ENCODE measurements around the gene PTPRA. TPM values are rescaled to one million over a fixed set of nuclear protein-coding genes. Genes with fewer than 3 reads are reported as not detected.
A peak's percentile ranks its signal among the peaks of the same experiment; 100 is the strongest.

The PTPRA gene
- total RNA-seq, 4 donors from 2014 or later = 50.7 to 96.7 (median 64.1) TPM

DNA sequence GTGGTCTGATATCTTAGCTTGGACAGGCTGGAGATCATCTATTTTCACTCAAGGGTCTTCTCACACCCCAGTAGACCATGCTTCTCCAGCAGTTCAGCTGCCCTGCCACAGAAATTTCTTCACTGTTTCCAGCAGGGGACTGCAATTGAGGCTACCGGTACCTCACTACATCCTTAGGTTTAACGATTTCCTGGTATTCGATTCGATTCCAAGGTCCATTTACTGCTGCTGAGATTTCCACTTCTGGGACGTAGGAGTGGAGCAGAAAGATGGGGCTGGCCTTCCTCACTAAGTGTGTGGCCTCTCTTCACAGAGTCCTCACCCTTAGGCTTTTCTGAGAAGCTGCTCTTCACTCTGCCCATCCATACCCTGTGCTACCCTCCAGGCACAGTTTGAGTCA lies 26.6 kb upstream of the PTPRA start:
- H3K4me3 ChIP-seq (ENCODE audit: low read depth, poor library complexity, severe bottlenecking) = no peak overlapping the region
- DNase-seq (ENCODE audit: low spot score in 2 of 2) = no peak
- intact Hi-C loops (cut with DNase I; ENCODE audit: low total_unique reads) = no loop called here
- TF ChIP-seq POLR2A (IDR thresholded peaks at IDR 0.05) = no peak
- TF ChIP-seq, protein P1, sequence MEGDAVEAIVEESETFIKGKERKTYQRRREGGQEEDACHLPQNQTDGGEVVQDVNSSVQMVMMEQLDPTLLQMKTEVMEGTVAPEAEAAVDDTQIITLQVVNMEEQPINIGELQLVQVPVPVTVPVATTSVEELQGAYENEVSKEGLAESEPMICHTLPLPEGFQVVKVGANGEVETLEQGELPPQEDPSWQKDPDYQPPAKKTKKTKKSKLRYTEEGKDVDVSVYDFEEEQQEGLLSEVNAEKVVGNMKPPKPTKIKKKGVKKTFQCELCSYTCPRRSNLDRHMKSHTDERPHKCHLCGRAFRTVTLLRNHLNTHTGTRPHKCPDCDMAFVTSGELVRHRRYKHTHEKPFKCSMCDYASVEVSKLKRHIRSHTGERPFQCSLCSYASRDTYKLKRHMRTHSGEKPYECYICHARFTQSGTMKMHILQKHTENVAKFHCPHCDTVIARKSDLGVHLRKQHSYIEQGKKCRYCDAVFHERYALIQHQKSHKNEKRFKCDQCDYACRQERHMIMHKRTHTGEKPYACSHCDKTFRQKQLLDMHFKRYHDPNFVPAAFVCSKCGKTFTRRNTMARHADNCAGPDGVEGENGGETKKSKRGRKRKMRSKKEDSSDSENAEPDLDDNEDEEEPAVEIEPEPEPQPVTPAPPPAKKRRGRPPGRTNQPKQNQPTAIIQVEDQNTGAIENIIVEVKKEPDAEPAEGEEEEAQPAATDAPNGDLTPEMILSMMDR (IDR thresholded peaks at IDR 0.05) = no peak
- WGBS, 2 donors = 82 to 88% methylated on average over 5 of the region's 5 CpGs

DNA sequence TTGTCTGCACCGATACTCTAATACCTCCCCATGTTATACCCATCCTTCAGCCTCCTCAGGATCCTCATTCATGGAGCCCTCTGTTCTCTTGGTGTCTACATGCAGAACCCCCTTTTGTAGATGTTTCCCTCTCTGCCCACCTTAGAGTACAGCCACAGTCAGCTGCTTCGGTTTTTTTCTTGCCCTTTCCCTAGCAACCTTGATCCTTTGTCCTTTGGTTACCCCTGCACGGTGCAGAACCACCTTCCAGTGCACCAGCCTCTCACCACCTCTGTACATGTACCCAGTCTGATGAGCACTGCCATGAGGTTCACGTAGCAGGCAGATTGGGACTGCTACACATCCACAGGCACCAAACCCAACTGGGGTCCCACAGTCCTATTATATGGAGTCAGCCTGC lies 25.5 kb upstream of the PTPRA start:
- 91 to 97% methylated on average over 4 of the region's 4 CpGs for WGBS, 2 donors
- TF ChIP-seq POLR2A (IDR thresholded peaks at IDR 0.05) = no peak
- TF ChIP-seq, protein P1 (IDR thresholded peaks at IDR 0.05) = no peak
- H3K4me3 ChIP-seq (ENCODE audit: low read depth, poor library complexity, severe bottlenecking) = no peak overlapping the region
- peak in 1 of 2 donors; percentile 14 for DNase-seq (ENCODE audit: low spot score in 2 of 2)
- intact Hi-C loops (cut with DNase I; ENCODE audit: low total_unique reads) = no loop called here

DNA sequence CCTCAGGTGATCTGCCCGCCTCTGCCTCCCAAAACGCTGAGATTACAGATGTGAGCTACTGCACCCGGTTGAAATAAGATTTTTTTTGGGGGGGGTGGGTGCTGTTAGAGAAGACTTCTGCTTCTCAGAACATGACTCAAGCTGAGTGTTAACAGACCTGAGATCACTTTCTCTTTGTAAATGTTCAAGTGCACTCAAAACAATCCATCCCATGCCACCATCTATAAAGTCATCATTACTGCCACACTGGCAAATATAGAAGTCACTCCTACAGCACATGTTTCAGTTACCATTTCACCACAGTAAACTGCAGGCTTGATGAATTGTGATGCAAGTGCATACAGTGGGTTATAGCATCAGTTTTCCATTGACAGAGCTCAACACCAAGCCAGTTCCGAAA lies 23.8 kb upstream of the PTPRA start:
- intact Hi-C loops (cut with DNase I; ENCODE audit: low total_unique reads) = no loop called here
- no peak overlapping the region for H3K4me3 ChIP-seq (ENCODE audit: low read depth, poor library complexity, severe bottlenecking)
- TF ChIP-seq, protein P1 (IDR thresholded peaks at IDR 0.05) = no peak
- TF ChIP-seq POLR2A (IDR thresholded peaks at IDR 0.05) = no peak
- no peak for DNase-seq (ENCODE audit: low spot score in 2 of 2)
- WGBS, 2 donors = 85 to 93% methylated on average over 4 of the region's 4 CpGs

DNA sequence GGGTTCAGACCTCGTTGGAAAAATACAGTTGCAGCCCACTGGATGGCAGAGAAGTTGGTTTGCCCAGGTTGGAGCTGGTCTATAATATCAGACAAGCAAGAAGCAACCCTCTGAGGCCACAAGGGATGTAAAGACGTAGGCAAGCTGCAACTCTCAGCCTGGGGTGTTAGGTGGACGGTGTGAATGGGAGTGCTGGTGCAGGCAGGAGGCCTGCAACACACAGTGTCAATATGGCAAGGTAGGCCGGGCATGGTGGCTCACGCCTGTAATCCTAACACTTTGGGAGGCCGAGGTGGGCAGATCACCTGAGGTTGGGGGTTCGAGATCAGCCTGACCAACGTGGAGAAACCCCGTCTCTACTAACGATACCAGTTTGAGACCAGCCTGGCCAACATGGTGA lies 22.2 kb upstream of the PTPRA start:
- intact Hi-C loops (cut with DNase I; ENCODE audit: low total_unique reads) = no loop called here
- 88 to 93% methylated on average over 10 of the region's 10 CpGs for WGBS, 2 donors

DNA sequence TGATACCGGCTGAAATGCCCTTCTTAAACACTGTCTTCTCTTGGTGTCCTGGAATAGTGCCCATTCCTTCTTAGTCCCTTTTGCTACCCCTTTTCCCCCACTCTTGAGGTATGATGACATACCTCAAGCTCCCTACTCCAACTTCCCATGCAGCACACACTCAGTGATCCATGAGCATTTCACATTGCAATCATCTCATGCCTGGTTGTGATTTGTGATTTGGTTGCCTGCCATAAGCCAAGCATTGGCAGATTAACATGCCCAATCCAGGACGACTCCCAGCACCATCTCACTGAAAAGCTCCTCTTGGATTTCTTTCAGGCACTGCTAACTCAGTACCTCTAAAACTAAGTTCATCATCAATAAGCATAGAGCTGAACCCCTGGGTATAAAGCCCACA lies 14.7 kb upstream of the PTPRA start:
- DNase-seq (ENCODE audit: low spot score in 2 of 2) = no peak
- intact Hi-C loops (cut with DNase I; ENCODE audit: low total_unique reads) = no loop called here
- TF ChIP-seq, protein P1 (IDR thresholded peaks at IDR 0.05) = no peak
- TF ChIP-seq POLR2A (IDR thresholded peaks at IDR 0.05) = no peak
- WGBS, 2 donors = 75 to 76% methylated on average over 2 of the region's 2 CpGs
- H3K4me3 ChIP-seq (ENCODE audit: low read depth, poor library complexity, severe bottlenecking) = no peak overlapping the region

More for the DNA sequence above, 22.2 kb upstream of the PTPRA start:
- peak in 1 of 2 donors; percentile 29 for DNase-seq (ENCODE audit: low spot score in 2 of 2)
- H3K4me3 ChIP-seq (ENCODE audit: low read depth, poor library complexity, severe bottlenecking) = no peak overlapping the region
- no peak for TF ChIP-seq POLR2A (IDR thresholded peaks at IDR 0.05)
- TF ChIP-seq, protein P1 (IDR thresholded peaks at IDR 0.05) = no peak
